Transverse colon (tissue), 4 donors: ENCODE data around the gene OR10R2. TPM values are rescaled to one million over a fixed set of nuclear protein-coding genes. Genes with fewer than 3 reads are reported as not detected.

Experiments
- DNase-seq: peaks from one replicate; pipeline ENCODE4 v3.0.0-alpha.2; 2019
- H3K27ac ChIP-seq, 4 donors: fragments of 200-600 bp; sonication (generic); 2 replicates each; pipeline ENCODE4 v1.5.1; 2016 to 2018; ENCODE audit warnings: inconsistent platforms in 4 of 4
- H3K27me3 ChIP-seq: fragments of 200-600 bp; sonication (generic); 2 replicates; pipeline ENCODE4 v1.5.1; 2017; ENCODE audit warnings: inconsistent platforms
- H3K36me3 ChIP-seq, 4 donors: fragments of 200-600 bp; sonication (generic); 2 replicates each; pipeline ENCODE4 v1.5.1; 2017 to 2019; ENCODE audit warnings: inconsistent platforms in 4 of 4
- H3K4me1 ChIP-seq, 4 donors: fragments of 200-600 bp; sonication (generic); 2 replicates each; pipeline ENCODE4 v1.5.1; 2017 to 2020; ENCODE audit warnings: inconsistent platforms in 4 of 4
- H3K4me3 ChIP-seq, 4 donors: fragments of 200-600 bp; sonication (generic); 1 replicate in 1 of 4; 2 replicates in 3 of 4; pipeline versions ENCODE4 v1.5.1 to v1.6.1; 2017 to 2019; ENCODE audit warnings: inconsistent platforms in 4 of 4
- H3K9me3 ChIP-seq, 2 donors: fragments of 200-600 bp; sonication (generic); 2 replicates each; pipeline ENCODE4 v1.5.1; 2017 to 2019; ENCODE audit warnings: inconsistent platforms in 2 of 2
- CTCF ChIP-seq, 5 experiments: fragments of 200-600 bp in 3 of 5; fragments of 450-650 bp in 2 of 5; sonication (generic) in 3 of 5; IDR thresholded peaks; 1 replicate in 2 of 5; 2 replicates in 3 of 5; pipeline ENCODE4 v1.5.1; 2016 to 2017; ENCODE audit warnings: antibody characterized with exemption in 5 of 5, inconsistent platforms in 3 of 5, mild to moderate bottlenecking in 2 of 5, moderate library complexity in 1 of 5
- EP300 ChIP-seq: sonication (generic); formaldehyde crosslinking; IDR thresholded peaks from one replicate; pipeline ENCODE4 v1.6.1; 2017; ENCODE audit warnings: antibody characterized with exemption, low read depth
- POLR2A ChIP-seq: fragments of 450-650 bp; IDR thresholded peaks from one replicate; pipeline ENCODE4 v1.6.1; 2016; ENCODE audit warnings: antibody characterized with exemption, mild to moderate bottlenecking, moderate library complexity
- POLR2AphosphoS5 ChIP-seq, 3 donors: sonication (generic); formaldehyde crosslinking; IDR thresholded peaks; one replicate each; pipeline ENCODE4 v1.6.1; 2016; ENCODE audit warnings: antibody characterized with exemption in 3 of 3
- WGBS, 2 donors: methylation state at CpG; one replicate each; pipeline ENCODE4 v1.1.5; 2018; ENCODE audit warnings: low coverage in 1 of 2; 5-methylcytosine and 5-hydroxymethylcytosine counted together
- in situ Hi-C, 4 donors: fragments of 200-750 bp; cut with MboI; loops; one replicate each; pipeline versions ENCODE4 v1.15.0 to v1.15.1; 2017; ENCODE audit warnings: low sequenced_read_pairs in 3 of 4, low pct_ligation_motif_present in 1 of 4, low pct_unique_long_range_greater_than_20kb in 1 of 4
- intact Hi-C: fragments of 100-400 bp; cut with DNase I; formaldehyde crosslinking; loops from one replicate; pipeline ENCODE4 v1.15.1; 2023; ENCODE audit warnings: low total_unique reads
- total RNA-seq, 4 donors: library from RNA; depleted of rRNA; stranded (reverse); fragments of >200 nt; gene quantifications; one replicate each; pipeline ENCODE4 v1.1.0, GENCODE V29; 2016

Gene OR10R2
- total RNA-seq, 4 donors from 2014 or later, result not detected

- in situ Hi-C loops (loop anchor here in 2 of 4 donors (25.0 kb wide), 2 partner anchors 478 to 578 kb away; partner anchors contain the start of gene AIM2 (in 1 of the 2)), intact Hi-C loops (no loop called here)
- no peak for DNase-seq
- no peak overlapping the region for H3K27ac ChIP-seq
- H3K36me3 ChIP-seq, result no peaks in the 10 kb centered on the region
- H3K9me3 ChIP-seq, result no peaks in the 10 kb centered on the region
- TF ChIP-seq POLR2A (no peak), POLR2AphosphoS5 (IDR thresholded peaks at IDR 0.05) (no peak), CTCF (IDR thresholded peaks at IDR 0.05) (no peak), EP300 (no peak)
- H3K4me1 ChIP-seq, result no peaks in the 10 kb centered on the region
- no peaks in the 10 kb centered on the region for H3K27me3 ChIP-seq
- no peak overlapping the region for H3K4me3 ChIP-seq
- 47 to 51% methylated on average over 3 to 4 of the region's 4 CpGs for WGBS, 2 donors
These were observed 37.6 kb downstream of the OR10R2 start for GRCh38 chr1:158509471-158510156.

GRCh38 chr1:158516966-158517365, 44.9 kb downstream of the OR10R2 start:
- no peak for DNase-seq
- H3K36me3 ChIP-seq, result no peaks in the 10 kb centered on the region
- TF ChIP-seq CTCF (IDR thresholded peaks at IDR 0.05), result no peak
- H3K27me3 ChIP-seq, result no peaks in the 10 kb centered on the region
- H3K4me1 ChIP-seq, result no peaks in the 10 kb centered on the region
- no peak overlapping the region for H3K4me3 ChIP-seq
- no peak overlapping the region for H3K27ac ChIP-seq
- in situ Hi-C loops (loop anchor here in 2 of 4 donors (25.0 kb wide), 2 partner anchors 470 to 570 kb away; partner anchors contain the start of gene AIM2 (in 1 of the 2)), intact Hi-C loops (loop anchor here (5.0 kb wide), 1 partner anchor 100 kb away; no protein-coding TSS in a partner anchor)
- no peaks in the 10 kb centered on the region for H3K9me3 ChIP-seq

- Histone ChIP-seq H3K27me3 (no peaks in the 10 kb centered on the region), H3K36me3 (no peaks in the 10 kb centered on the region), H3K4me1 (no peaks in the 10 kb centered on the region), H3K9me3 (no peaks in the 10 kb centered on the region), H3K4me3 (no peak overlapping the region), H3K27ac (no peak overlapping the region)
- no peak for DNase-seq
- WGBS, 2 donors, result 33 to 38% methylated on average over 1 of the region's 1 CpG
- in situ Hi-C loops, result loop anchor here in 2 of 4 donors (25.0 kb wide), 2 partner anchors 467 to 567 kb away; partner anchors contain the start of gene AIM2 (in 1 of the 2)
- intact Hi-C loops, result no loop called here
- TF ChIP-seq POLR2A (no peak), EP300 (no peak), CTCF (IDR thresholded peaks at IDR 0.05) (no peak), POLR2AphosphoS5 (IDR thresholded peaks at IDR 0.05) (no peak)
These were observed 48.0 kb downstream of the OR10R2 start for GRCh38 chr1:158520021-158520420.

- no peaks in the 10 kb centered on the region for H3K36me3 ChIP-seq
- H3K4me1 ChIP-seq, result no peaks in the 10 kb centered on the region
- 64 to 73% methylated on average over 3 of the region's 3 CpGs for WGBS, 2 donors
- H3K9me3 ChIP-seq, result no peaks in the 10 kb centered on the region
- in situ Hi-C loops (loop anchor here in 2 of 4 donors (25.0 kb wide), 2 partner anchors 466 to 566 kb away; partner anchors contain the start of gene AIM2 (in 1 of the 2)), intact Hi-C loops (no loop called here)
- no peaks in the 10 kb centered on the region for H3K27me3 ChIP-seq
- no peak for TF ChIP-seq EP300
- TF ChIP-seq CTCF (IDR thresholded peaks at IDR 0.05), result no peak
- no peak for TF ChIP-seq POLR2A
- no peak for TF ChIP-seq POLR2AphosphoS5 (IDR thresholded peaks at IDR 0.05)
- no peak for DNase-seq
- no peak overlapping the region for H3K27ac ChIP-seq
- H3K4me3 ChIP-seq, result no peak overlapping the region
These were observed 49.1 kb downstream of the OR10R2 start for GRCh38 chr1:158520955-158521665.
